Astrocyte of the spinal cord (primary cell): Measurements from ENCODE around the gene GAS2L1.
A peak's percentile ranks its signal among the peaks of the same experiment; 100 is the strongest.
"Not testable (repeated sequence)": the region's sequence is repeated elsewhere in the genome, so short reads cannot be mapped to it uniquely, and the experiment has no call there.

Source experiments
- DNase-seq: peaks from one replicate; pipeline ENCODE4 v3.0.0; 2011; ENCODE audit warnings: low read depth, low spot score
- H3K4me3 ChIP-seq: 2 replicates; pipeline ENCODE4 v1.5.1; 2011; ENCODE audit warnings: low read depth, mild to moderate bottlenecking, low read length, moderate library complexity
- CTCF ChIP-seq: IDR thresholded peaks from 2 replicates; pipeline ENCODE4 v1.5.1; 2012; ENCODE audit warnings: low read depth, mild to moderate bottlenecking, low read length, inconsistent platforms
- in situ Hi-C: cut with HindIII; loops from 2 replicates; pipeline ENCODE4 v1.10.0; 2017; ENCODE audit warnings: low sequenced_read_pairs

Gene GAS2L1

GRCh38 chr22:29351042-29351441 lies 44.6 kb downstream of the GAS2L1 start:
- no peak overlapping the region for H3K4me3 ChIP-seq
- no peak for TF ChIP-seq CTCF
- in situ Hi-C loops = no loop called here
- no peak for DNase-seq

- in situ Hi-C loops = no loop called here
- H3K4me3 ChIP-seq = no peak overlapping the region
- DNase-seq = no peak
- TF ChIP-seq CTCF = no peak
These were observed 45.4 kb downstream of the GAS2L1 start for GRCh38 chr22:29351891-29352290.

GRCh38 chr22:29352778-29353177 lies 46.3 kb downstream of the GAS2L1 start:
- no peak for TF ChIP-seq CTCF
- no peak overlapping the region for H3K4me3 ChIP-seq
- DNase-seq = no peak
- in situ Hi-C loops = no loop called here

- DNase-seq = no peak
- no peak for TF ChIP-seq CTCF
- H3K4me3 ChIP-seq = no peak overlapping the region
- in situ Hi-C loops = no loop called here
These were observed 46.8 kb downstream of the GAS2L1 start for GRCh38 chr22:29353286-29353685.

- H3K4me3 ChIP-seq = no peak overlapping the region
- no peak for DNase-seq
- in situ Hi-C loops = no loop called here
- no peak for TF ChIP-seq CTCF
These were observed 47.4 kb downstream of the GAS2L1 start for GRCh38 chr22:29353860-29354259.

GRCh38 chr22:29357193-29357890 lies 50.9 kb downstream of the GAS2L1 start:
- H3K4me3 ChIP-seq, DNase-seq, in situ Hi-C loops: not testable (repeated sequence)

- DNase-seq = peak; percentile 76
- in situ Hi-C loops = no loop called here
- no peak overlapping the region for H3K4me3 ChIP-seq
- TF ChIP-seq CTCF = peak; percentile 88
These were observed 53.0 kb downstream of the GAS2L1 start for GRCh38 chr22:29359469-29359868.
